Measurements from ENCODE around the gene MARCHF10. TPM values are rescaled to one million over a fixed set of nuclear protein-coding genes. Genes with fewer than 3 reads are reported as not detected.

The MARCHF10 gene
- total RNA-seq, 1 experiment from 2014 or later = 8.0 TPM

- Histone ChIP-seq H3F3A (ENCODE audit: insufficient read depth, low read depth) (peaks cover 18% of the 10 kb centered on the region), H3K9me2 (ENCODE audit: insufficient read depth) (no peaks in the 10 kb centered on the region), H3K4me1 (replicated peaks; ENCODE audit: insufficient read depth) (peaks cover 34% of the 10 kb centered on the region), H3K27me3 (ENCODE audit: insufficient read depth, low read depth) (no peaks in the 10 kb centered on the region), H4K20me1 (ENCODE audit: insufficient read depth) (no peaks in the 10 kb centered on the region), H3K4me2 (no peak overlapping the region), H2AFZ (no peak overlapping the region), H3K4me3 (no peak overlapping the region), H3K79me2 (ENCODE audit: low read depth) (no peaks in the 10 kb centered on the region), H3K9me3 (ENCODE audit: insufficient read depth, low read depth) (no peaks in the 10 kb centered on the region), H3K36me3 (ENCODE audit: low read depth) (no peaks in the 10 kb centered on the region), H3K27ac (no peak overlapping the region)
- CTCF ChIA-PET = no interaction called here
- BruUV-seq (replicated peaks) = no TSS peak
- POLR2A ChIA-PET (ENCODE audit: unreplicated experiment) = no interaction called here
- intact Hi-C loops (cut with micrococcal nuclease; ENCODE audit: unreplicated experiment) = no loop called here
- DNase-seq = no peak
- no peak for TF ChIP-seq EZH2 (IDR thresholded peaks at IDR 0.05; ENCODE audit: low read depth)
- TF ChIP-seq, protein P1, sequence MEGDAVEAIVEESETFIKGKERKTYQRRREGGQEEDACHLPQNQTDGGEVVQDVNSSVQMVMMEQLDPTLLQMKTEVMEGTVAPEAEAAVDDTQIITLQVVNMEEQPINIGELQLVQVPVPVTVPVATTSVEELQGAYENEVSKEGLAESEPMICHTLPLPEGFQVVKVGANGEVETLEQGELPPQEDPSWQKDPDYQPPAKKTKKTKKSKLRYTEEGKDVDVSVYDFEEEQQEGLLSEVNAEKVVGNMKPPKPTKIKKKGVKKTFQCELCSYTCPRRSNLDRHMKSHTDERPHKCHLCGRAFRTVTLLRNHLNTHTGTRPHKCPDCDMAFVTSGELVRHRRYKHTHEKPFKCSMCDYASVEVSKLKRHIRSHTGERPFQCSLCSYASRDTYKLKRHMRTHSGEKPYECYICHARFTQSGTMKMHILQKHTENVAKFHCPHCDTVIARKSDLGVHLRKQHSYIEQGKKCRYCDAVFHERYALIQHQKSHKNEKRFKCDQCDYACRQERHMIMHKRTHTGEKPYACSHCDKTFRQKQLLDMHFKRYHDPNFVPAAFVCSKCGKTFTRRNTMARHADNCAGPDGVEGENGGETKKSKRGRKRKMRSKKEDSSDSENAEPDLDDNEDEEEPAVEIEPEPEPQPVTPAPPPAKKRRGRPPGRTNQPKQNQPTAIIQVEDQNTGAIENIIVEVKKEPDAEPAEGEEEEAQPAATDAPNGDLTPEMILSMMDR (conservative IDR thresholded peaks at IDR 0.05) = no peak
These were observed 48.5 kb upstream of the MARCHF10 start for GRCh38 chr17:62856594-62856993.

DNA sequence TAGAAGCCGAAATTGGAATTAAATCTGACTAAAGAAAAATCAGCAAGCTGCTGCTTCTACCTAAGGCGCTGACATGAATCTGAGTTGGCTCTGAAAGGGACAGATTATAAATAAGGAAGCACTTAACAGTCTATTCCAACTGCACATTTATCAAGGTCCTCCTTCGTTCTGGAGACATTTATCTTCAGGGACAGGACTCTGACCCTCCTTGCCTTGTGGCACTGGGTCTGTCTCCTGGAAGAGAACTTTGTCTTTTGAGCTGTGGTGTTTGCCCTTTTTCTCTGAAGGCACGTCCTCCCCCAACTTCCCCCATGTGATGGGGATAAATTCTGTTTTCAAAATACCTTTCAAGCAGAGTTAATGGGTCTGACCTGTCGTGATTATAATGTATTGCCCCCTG, 47.0 kb upstream of the MARCHF10 start:
- DNase-seq = no peak
- H3K4me1 ChIP-seq (replicated peaks; ENCODE audit: insufficient read depth) = peaks cover 19% of the 10 kb centered on the region
- no peaks in the 10 kb centered on the region for H4K20me1 ChIP-seq (ENCODE audit: insufficient read depth)
- H3K79me2 ChIP-seq (ENCODE audit: low read depth) = no peaks in the 10 kb centered on the region
- H3K27ac ChIP-seq = no peak overlapping the region
- H3K27me3 ChIP-seq (ENCODE audit: insufficient read depth, low read depth) = no peaks in the 10 kb centered on the region
- H3K9me2 ChIP-seq (ENCODE audit: insufficient read depth) = no peaks in the 10 kb centered on the region
- ChIA-PET CTCF (no interaction called here), POLR2A (ENCODE audit: unreplicated experiment) (no interaction called here)
- BruUV-seq (replicated peaks) = no TSS peak
- intact Hi-C loops (cut with micrococcal nuclease; ENCODE audit: unreplicated experiment) = no loop called here
- no peaks in the 10 kb centered on the region for H3K36me3 ChIP-seq (ENCODE audit: low read depth)
- no peak overlapping the region for H2AFZ ChIP-seq
- no peaks in the 10 kb centered on the region for H3K9me3 ChIP-seq (ENCODE audit: insufficient read depth, low read depth)
- no peak overlapping the region for H3K4me2 ChIP-seq
- H3K4me3 ChIP-seq = no peak overlapping the region
- peaks cover 4% of the 10 kb centered on the region for H3F3A ChIP-seq (ENCODE audit: insufficient read depth, low read depth)
- TF ChIP-seq, protein P1 (conservative IDR thresholded peaks at IDR 0.05) = no peak
- no peak for TF ChIP-seq EZH2 (IDR thresholded peaks at IDR 0.05; ENCODE audit: low read depth)

- Histone ChIP-seq H3K9me3 (ENCODE audit: insufficient read depth, low read depth) (no peaks in the 10 kb centered on the region), H3K27ac (no peak overlapping the region), H3K27me3 (ENCODE audit: insufficient read depth, low read depth) (no peaks in the 10 kb centered on the region), H3K79me2 (ENCODE audit: low read depth) (no peaks in the 10 kb centered on the region), H3F3A (ENCODE audit: insufficient read depth, low read depth) (0 out of 2 replicates have a peak, but pooled peaks cover 4% of the 10 kb centered on the region), H2AFZ (no peak overlapping the region), H3K9me2 (ENCODE audit: insufficient read depth) (no peaks in the 10 kb centered on the region), H3K4me3 (no peak overlapping the region), H4K20me1 (ENCODE audit: insufficient read depth) (no peaks in the 10 kb centered on the region), H3K36me3 (ENCODE audit: low read depth) (no peaks in the 10 kb centered on the region), H3K4me1 (replicated peaks; ENCODE audit: insufficient read depth) (peaks cover 10% of the 10 kb centered on the region), H3K4me2 (no peak overlapping the region)
- DNase-seq = no peak
- BruUV-seq (replicated peaks) = no TSS peak
- ChIA-PET POLR2A (ENCODE audit: unreplicated experiment) (no interaction called here), CTCF (no interaction called here)
- intact Hi-C loops (cut with micrococcal nuclease; ENCODE audit: unreplicated experiment) = no loop called here
- TF ChIP-seq, protein P1 (conservative IDR thresholded peaks at IDR 0.05) = no peak
- no peak for TF ChIP-seq EZH2 (IDR thresholded peaks at IDR 0.05; ENCODE audit: low read depth)
These were observed 46.1 kb upstream of the MARCHF10 start for GRCh38 chr17:62854098-62854680.
